ENCODE data around the gene CCDC157.

CCDC157 gene

GRCh38 chr22:30416837-30417236 is 60.0 kb downstream of the CCDC157 start:
- DNase-seq: no peak

GRCh38 chr22:30420347-30421125 is 63.7 kb downstream of the CCDC157 start:
- DNase-seq: no peak

- DNase-seq: no peak
These were observed 65.1 kb downstream of the CCDC157 start for GRCh38 chr22:30421695-30422480.

GRCh38 chr22:30422481-30423300 is 65.9 kb downstream of the CCDC157 start:
- no peak for DNase-seq

GRCh38 chr22:30423301-30423958 is 66.6 kb downstream of the CCDC157 start:
- DNase-seq: no peak

GRCh38 chr22:30423959-30424533 is 67.2 kb downstream of the CCDC157 start:
- peak; percentile 97 for DNase-seq

- DNase-seq: no peak
These were observed 67.9 kb downstream of the CCDC157 start for GRCh38 chr22:30424534-30425326.

GRCh38 chr22:30425327-30425615 is 68.5 kb downstream of the CCDC157 start:
- no peak for DNase-seq

- peak; percentile 44 for DNase-seq
These were observed 69.0 kb downstream of the CCDC157 start, which contains the start of gene MTFP1 for GRCh38 chr22:30425616-30426387. TSS of gene MTFP1 (plus strand) at chr22:30425768. CDS start at chr22:30425880, 112 bp downstream.

Data from NK-92 treated with Interleukin-12 subunit alpha and Interleukin-12 subunit beta, amount 100 ng/mL, for 24 hours (cell line).